ENCODE data around the gene CACTIN. TPM values are rescaled to one million over a fixed set of nuclear protein-coding genes. Genes with fewer than 3 reads are reported as not detected.

Gene CACTIN
- total RNA-seq, 1 donor from 2014 or later = 32.8 TPM

- Mint-ChIP-seq H3K4me3 (ENCODE audit: low read depth) (no peak overlapping the region), H3K4me1 (ENCODE audit: low read depth) (peaks cover 9% of the 10 kb centered on the region), H3K27me3 (ENCODE audit: low read depth) (no peaks in the 10 kb centered on the region), H3K27ac (no peak overlapping the region), H3K36me3 (ENCODE audit: low read depth) (peaks cover 7% of the 10 kb centered on the region), H3K9me3 (no peaks in the 10 kb centered on the region)
- DNase-seq (ENCODE audit: low spot score) = no peak
- intact Hi-C loops (cut with micrococcal nuclease) = no loop called here
Measured at GRCh38 chr19:3612901-3613741, 13.5 kb downstream of the CACTIN start.

DNA sequence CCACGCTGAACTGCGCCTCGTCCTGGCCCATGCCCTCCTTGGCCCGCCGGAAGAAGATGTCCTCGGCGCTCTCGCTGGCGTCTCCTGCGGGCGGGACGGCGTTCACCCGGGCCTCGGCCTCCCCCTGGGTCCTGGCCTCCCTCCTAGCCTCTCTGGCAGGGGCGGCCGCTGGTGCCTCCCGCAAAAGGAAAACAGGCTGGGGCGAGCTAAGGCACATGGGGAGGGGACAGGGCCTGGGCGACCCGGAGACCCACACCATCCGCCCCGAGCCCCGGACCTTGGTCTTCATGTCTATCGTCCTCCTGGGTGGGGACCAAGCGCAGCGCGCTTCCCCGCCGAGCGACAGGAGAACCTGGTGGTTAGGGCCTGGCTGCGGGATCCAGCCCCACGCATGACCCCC is 14.3 kb downstream of the CACTIN start:
- H3K27ac Mint-ChIP-seq = no peak overlapping the region
- peaks cover 6% of the 10 kb centered on the region for H3K4me1 Mint-ChIP-seq (ENCODE audit: low read depth)
- H3K9me3 Mint-ChIP-seq = no peaks in the 10 kb centered on the region
- no peak overlapping the region for H3K4me3 Mint-ChIP-seq (ENCODE audit: low read depth)
- peaks cover 4% of the 10 kb centered on the region for H3K27me3 Mint-ChIP-seq (ENCODE audit: low read depth)
- no peak for DNase-seq (ENCODE audit: low spot score)
- peaks cover 7% of the 10 kb centered on the region for H3K36me3 Mint-ChIP-seq (ENCODE audit: low read depth)
- intact Hi-C loops (cut with micrococcal nuclease) = no loop called here

DNA sequence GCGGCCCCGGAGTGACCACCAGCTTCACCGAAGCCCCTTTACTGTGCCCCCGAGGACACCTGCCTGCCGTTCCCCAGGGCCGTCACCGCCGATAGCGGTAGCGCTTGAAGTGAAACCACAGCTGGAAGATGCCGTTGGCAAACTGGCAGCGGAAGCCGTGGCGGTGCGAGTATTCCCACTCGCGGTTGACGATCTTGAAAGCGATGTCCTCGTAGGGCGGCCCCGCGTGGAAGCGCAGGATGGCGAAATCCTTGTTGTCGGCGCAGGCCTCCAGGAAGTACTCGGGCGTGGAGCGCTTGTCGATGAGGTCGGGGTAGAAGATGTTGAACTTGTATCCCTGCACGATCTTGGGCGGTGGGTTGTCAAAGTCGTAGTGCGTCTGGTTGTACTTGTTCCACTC is 14.7 kb downstream of the CACTIN start:
- Mint-ChIP-seq H3K4me1 (ENCODE audit: low read depth) (peaks cover 2% of the 10 kb centered on the region), H3K36me3 (ENCODE audit: low read depth) (peaks cover 7% of the 10 kb centered on the region), H3K27ac (no peak overlapping the region), H3K9me3 (no peaks in the 10 kb centered on the region), H3K4me3 (ENCODE audit: low read depth) (no peak overlapping the region), H3K27me3 (ENCODE audit: low read depth) (peaks cover 4% of the 10 kb centered on the region)
- intact Hi-C loops (cut with micrococcal nuclease) = no loop called here
- DNase-seq (ENCODE audit: low spot score) = no peak

DNA sequence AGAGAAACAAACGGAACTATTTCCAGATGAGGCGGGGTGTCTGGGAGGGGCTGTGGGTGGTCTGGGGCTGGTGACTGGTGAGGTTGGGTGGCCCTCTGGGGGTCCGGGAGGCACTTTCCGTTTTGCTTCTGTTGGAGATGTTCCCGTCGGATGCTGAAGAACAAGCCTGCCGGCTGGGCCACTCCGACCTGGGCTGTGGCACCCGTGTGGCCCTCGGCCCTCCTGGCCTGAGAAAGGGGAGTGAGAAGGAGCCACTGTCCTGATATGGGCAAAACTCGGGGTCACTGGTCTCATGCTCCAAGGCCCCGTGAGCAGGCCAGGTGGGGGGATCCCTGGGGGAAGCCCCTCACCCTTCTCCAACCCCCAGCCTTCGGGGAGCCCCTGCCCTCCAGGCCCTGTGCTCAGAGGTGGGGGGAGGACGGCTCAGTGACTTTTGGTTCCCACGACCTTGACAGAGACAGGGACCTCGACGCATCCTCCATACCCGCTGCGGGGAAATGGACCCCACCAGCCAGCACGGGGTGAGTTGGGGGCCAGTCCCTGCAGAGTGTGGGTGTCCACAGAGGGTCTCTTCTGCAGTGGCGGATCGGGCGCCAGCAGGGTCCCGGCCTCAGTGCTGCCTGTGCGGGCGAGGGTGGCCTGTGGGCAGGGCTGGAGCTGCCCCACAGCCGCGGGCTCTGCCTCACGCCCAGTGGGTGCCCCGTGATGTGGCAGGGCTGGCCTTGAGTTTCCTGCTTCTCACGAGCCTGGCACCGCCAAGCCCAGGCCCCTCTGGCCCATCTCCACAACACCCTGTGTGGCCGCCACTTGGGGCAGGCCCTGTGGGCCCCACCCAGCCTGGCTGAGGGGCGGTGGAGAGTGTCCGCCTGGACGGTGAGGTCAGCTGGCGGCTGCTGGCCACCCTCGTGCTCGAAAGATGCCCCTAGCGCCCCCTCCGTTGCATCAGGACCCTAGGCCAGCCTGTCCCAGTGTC is 15.6 kb downstream of the CACTIN start:
- DNase-seq (ENCODE audit: low spot score) = no peak
- H3K27me3 Mint-ChIP-seq (ENCODE audit: low read depth) = peaks cover 4% of the 10 kb centered on the region
- H3K9me3 Mint-ChIP-seq = no peaks in the 10 kb centered on the region
- intact Hi-C loops (cut with micrococcal nuclease) = no loop called here
- H3K4me3 Mint-ChIP-seq (ENCODE audit: low read depth) = no peak overlapping the region
- peaks cover 7% of the 10 kb centered on the region for H3K36me3 Mint-ChIP-seq (ENCODE audit: low read depth)
- H3K27ac Mint-ChIP-seq = no peak overlapping the region
- H3K4me1 Mint-ChIP-seq (ENCODE audit: low read depth) = peaks cover 2% of the 10 kb centered on the region

GRCh38 chr19:3609779-3610719 is 16.5 kb downstream of the CACTIN start:
- intact Hi-C loops (cut with micrococcal nuclease) = no loop called here
- H3K9me3 Mint-ChIP-seq = no peaks in the 10 kb centered on the region

GRCh38 chr19:3608750-3609322 is 17.8 kb downstream of the CACTIN start:
- peaks cover 7% of the 10 kb centered on the region for H3K36me3 Mint-ChIP-seq (ENCODE audit: low read depth)
- no peak for DNase-seq (ENCODE audit: low spot score)
- no peaks in the 10 kb centered on the region for H3K9me3 Mint-ChIP-seq
- peaks cover 2% of the 10 kb centered on the region for H3K4me1 Mint-ChIP-seq (ENCODE audit: low read depth)
- H3K27me3 Mint-ChIP-seq (ENCODE audit: low read depth) = peaks cover 4% of the 10 kb centered on the region
- no peak overlapping the region for H3K4me3 Mint-ChIP-seq (ENCODE audit: low read depth)
- intact Hi-C loops (cut with micrococcal nuclease) = no loop called here
- no peak overlapping the region for H3K27ac Mint-ChIP-seq

More at GRCh38 chr19:3609779-3610719, 16.5 kb downstream of the CACTIN start:
- Mint-ChIP-seq H3K27me3 (ENCODE audit: low read depth) (peaks cover 4% of the 10 kb centered on the region), H3K36me3 (ENCODE audit: low read depth) (peaks cover 7% of the 10 kb centered on the region), H3K4me3 (ENCODE audit: low read depth) (no peak overlapping the region), H3K27ac (no peak overlapping the region), H3K4me1 (ENCODE audit: low read depth) (peaks cover 2% of the 10 kb centered on the region)
- DNase-seq (ENCODE audit: low spot score) = no peak

DNA sequence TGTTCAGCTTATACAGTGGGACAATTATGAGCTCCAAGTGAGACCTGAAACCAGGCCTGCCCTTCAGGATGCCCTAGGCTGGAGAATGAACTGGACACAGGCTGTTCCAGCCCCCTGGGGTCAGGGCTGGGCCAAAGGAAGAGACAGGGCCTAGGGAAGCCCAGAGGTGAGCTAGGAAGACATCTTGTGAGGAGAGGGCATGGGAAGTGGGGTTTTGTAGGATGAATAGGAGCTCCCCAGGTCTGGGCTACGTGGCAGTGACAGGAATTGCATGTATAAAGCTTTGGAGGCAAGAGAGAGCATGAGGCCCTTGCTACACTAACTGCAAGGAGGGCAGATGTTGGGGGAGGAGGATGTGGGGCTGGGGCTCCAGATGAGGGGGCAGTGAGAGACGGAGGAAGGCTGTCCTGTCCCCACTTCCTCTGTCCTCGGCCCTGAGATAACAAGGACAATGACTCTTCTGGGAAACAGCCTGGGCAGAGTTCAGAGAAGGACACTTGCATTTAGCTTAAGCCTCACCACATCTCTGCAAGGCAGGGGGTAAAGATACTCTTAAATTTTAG is 18.4 kb downstream of the CACTIN start:
- H3K4me1 Mint-ChIP-seq (ENCODE audit: low read depth) = peaks cover 2% of the 10 kb centered on the region
- peaks cover 3% of the 10 kb centered on the region for H3K36me3 Mint-ChIP-seq (ENCODE audit: low read depth)
- H3K4me3 Mint-ChIP-seq (ENCODE audit: low read depth) = no peak overlapping the region
- DNase-seq (ENCODE audit: low spot score) = no peak
- H3K9me3 Mint-ChIP-seq = no peaks in the 10 kb centered on the region
- intact Hi-C loops (cut with micrococcal nuclease) = no loop called here
- H3K27me3 Mint-ChIP-seq (ENCODE audit: low read depth) = peaks cover 4% of the 10 kb centered on the region
- H3K27ac Mint-ChIP-seq = no peak overlapping the region

- Mint-ChIP-seq H3K27ac (no peak overlapping the region), H3K4me3 (ENCODE audit: low read depth) (no peak overlapping the region), H3K9me3 (no peaks in the 10 kb centered on the region)
Measured at GRCh38 chr19:3607303-3608078, 19.1 kb downstream of the CACTIN start.

GRCh38 chr19:3606690-3607289 is 19.8 kb downstream of the CACTIN start, which contains the start of gene TBXA2R:
TBXA2R (minus strand) TSS chr19:3606875; CDS start chr19:3600634, 6,241 bp downstream.
- H3K36me3 Mint-ChIP-seq (ENCODE audit: low read depth) = peaks cover under 1% of the 10 kb centered on the region
- H3K27me3 Mint-ChIP-seq (ENCODE audit: low read depth) = peaks cover 4% of the 10 kb centered on the region
- no peaks in the 10 kb centered on the region for H3K9me3 Mint-ChIP-seq
- intact Hi-C loops (cut with micrococcal nuclease) = no loop called here
- no peak within 1 kb of the TSS for H3K27ac Mint-ChIP-seq
- no peak for DNase-seq (ENCODE audit: low spot score)
- no peak within 1 kb of the TSS for H3K4me3 Mint-ChIP-seq (ENCODE audit: low read depth)
- peaks cover 2% of the 10 kb centered on the region for H3K4me1 Mint-ChIP-seq (ENCODE audit: low read depth)

More at GRCh38 chr19:3607303-3608078, 19.1 kb downstream of the CACTIN start:
- Mint-ChIP-seq H3K4me1 (ENCODE audit: low read depth) (peaks cover 2% of the 10 kb centered on the region), H3K27me3 (ENCODE audit: low read depth) (peaks cover 4% of the 10 kb centered on the region), H3K36me3 (ENCODE audit: low read depth) (peaks cover 3% of the 10 kb centered on the region)
- DNase-seq (ENCODE audit: low spot score) = no peak
- intact Hi-C loops (cut with micrococcal nuclease) = no loop called here

DNA sequence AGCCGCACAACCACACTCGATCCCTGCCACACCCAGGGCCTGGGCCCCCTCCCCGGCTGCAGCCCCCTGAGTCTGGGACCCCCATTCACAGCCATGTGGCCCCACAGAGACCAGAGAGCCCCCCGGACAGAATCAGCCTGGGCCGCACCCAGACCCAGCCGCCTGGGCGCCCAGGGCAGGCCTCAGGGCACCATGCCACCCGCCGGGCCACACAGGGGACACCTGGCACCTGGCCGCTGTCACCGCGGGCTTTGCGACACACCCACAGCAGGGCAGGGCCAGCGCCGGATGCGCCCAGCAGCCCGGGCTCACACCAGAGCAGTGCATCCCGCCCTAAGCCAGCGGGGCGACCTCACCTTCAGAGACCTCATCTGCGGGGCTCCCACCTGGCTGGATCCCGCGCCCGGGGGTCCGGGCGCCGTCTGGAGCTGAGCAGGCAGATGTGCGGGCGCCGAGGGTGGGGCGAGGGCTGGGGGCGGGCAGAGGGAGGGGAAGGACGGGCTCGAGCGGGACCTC is 20.4 kb downstream of the CACTIN start:
- Mint-ChIP-seq H3K27ac (no peak overlapping the region), H3K4me3 (ENCODE audit: low read depth) (no peak overlapping the region), H3K36me3 (ENCODE audit: low read depth) (no peaks in the 10 kb centered on the region), H3K27me3 (ENCODE audit: low read depth) (peaks cover 4% of the 10 kb centered on the region), H3K4me1 (ENCODE audit: low read depth) (peaks cover 2% of the 10 kb centered on the region), H3K9me3 (no peaks in the 10 kb centered on the region)
- no peak for DNase-seq (ENCODE audit: low spot score)
- intact Hi-C loops (cut with micrococcal nuclease) = no loop called here

- DNase-seq (ENCODE audit: low spot score) = no peak
- Mint-ChIP-seq H3K9me3 (no peaks in the 10 kb centered on the region), H3K36me3 (ENCODE audit: low read depth) (no peaks in the 10 kb centered on the region), H3K27ac (no peak overlapping the region), H3K4me3 (ENCODE audit: low read depth) (no peak overlapping the region), H3K4me1 (ENCODE audit: low read depth) (peaks cover 2% of the 10 kb centered on the region), H3K27me3 (ENCODE audit: low read depth) (peaks cover 4% of the 10 kb centered on the region)
- intact Hi-C loops (cut with micrococcal nuclease) = no loop called here
Measured at GRCh38 chr19:3605770-3606169, 20.8 kb downstream of the CACTIN start.
